H1 (cell line): ENCODE data around the gene FCRLA.

Experiments
- BRCA1 ChIP-seq: IDR thresholded peaks from 2 replicates; pipeline ENCODE4 v1.6.1; 2012; ENCODE audit warnings: low read depth, low read length, improper control_type of control experiment
- JUN ChIP-seq: IDR thresholded peaks from 2 replicates; pipeline ENCODE4 v1.6.1; 2011; ENCODE audit warnings: low read depth, mild to moderate bottlenecking, improper control_type of control experiment, low read length
- RAD21 ChIP-seq, 2 experiments: IDR thresholded peaks in 1 of 2; conservative IDR thresholded peaks in 1 of 2; 2 replicates each; pipeline ENCODE4 v1.6.1; 2011; ENCODE audit warnings: low read depth in 2 of 2, low read length in 2 of 2, improper control_type of control experiment in 1 of 2, inconsistent platforms in 1 of 2, mild to moderate bottlenecking in 1 of 2, moderate library complexity in 1 of 2
- TF ChIP-seq, protein P1 (sequence below), 3 experiments: IDR thresholded peaks; 1 replicate in 2 of 3; 2 replicates in 1 of 3; pipeline versions ENCODE4 v1.5.1 to v1.6.1; 2011; ENCODE audit warnings: low read length in 3 of 3, mild to moderate bottlenecking in 3 of 3, inconsistent platforms in 2 of 3, low read depth in 1 of 3, moderate library complexity in 1 of 3; ENCODE audit not compliant: insufficient read depth in 1 of 3; ENCODE audit errors: control extremely low read depth in 1 of 3

DNA sequence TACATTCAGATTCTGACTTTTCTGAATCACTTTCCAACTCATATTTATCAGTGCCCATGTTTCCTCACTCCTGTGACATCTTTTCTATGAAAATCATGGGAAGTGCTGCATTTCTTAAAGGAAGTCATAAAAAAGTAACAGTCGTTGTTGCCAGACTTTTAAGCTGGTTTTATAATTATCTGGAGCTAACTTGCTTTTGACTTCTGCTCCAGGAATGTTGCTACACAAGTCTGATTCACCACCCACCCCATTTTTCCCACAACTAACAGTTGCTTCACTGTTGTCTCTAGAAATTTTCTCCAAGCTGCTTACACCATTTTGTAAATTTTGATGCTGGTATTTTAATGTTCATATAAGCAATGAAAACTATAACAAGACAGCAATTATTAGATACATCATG lies 26.5 kb downstream of the FCRLA start:
- TF ChIP-seq, protein P1, sequence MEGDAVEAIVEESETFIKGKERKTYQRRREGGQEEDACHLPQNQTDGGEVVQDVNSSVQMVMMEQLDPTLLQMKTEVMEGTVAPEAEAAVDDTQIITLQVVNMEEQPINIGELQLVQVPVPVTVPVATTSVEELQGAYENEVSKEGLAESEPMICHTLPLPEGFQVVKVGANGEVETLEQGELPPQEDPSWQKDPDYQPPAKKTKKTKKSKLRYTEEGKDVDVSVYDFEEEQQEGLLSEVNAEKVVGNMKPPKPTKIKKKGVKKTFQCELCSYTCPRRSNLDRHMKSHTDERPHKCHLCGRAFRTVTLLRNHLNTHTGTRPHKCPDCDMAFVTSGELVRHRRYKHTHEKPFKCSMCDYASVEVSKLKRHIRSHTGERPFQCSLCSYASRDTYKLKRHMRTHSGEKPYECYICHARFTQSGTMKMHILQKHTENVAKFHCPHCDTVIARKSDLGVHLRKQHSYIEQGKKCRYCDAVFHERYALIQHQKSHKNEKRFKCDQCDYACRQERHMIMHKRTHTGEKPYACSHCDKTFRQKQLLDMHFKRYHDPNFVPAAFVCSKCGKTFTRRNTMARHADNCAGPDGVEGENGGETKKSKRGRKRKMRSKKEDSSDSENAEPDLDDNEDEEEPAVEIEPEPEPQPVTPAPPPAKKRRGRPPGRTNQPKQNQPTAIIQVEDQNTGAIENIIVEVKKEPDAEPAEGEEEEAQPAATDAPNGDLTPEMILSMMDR (IDR thresholded peaks at IDR 0.05; ENCODE audit: control extremely low read depth in 1 of 3, insufficient read depth in 1 of 3, low read depth in 1 of 3, low read length in 3 of 3): no peak
- TF ChIP-seq RAD21 (IDR thresholded peaks at IDR 0.05 in 1 of 2, conservative IDR thresholded peaks at IDR 0.05 in 1 of 2; ENCODE audit: low read depth in 2 of 2, low read length in 2 of 2): no peak
- TF ChIP-seq JUN: no peak
- TF ChIP-seq BRCA1: no peak
